Measurements from ENCODE around the gene CHCHD4.

DNA sequence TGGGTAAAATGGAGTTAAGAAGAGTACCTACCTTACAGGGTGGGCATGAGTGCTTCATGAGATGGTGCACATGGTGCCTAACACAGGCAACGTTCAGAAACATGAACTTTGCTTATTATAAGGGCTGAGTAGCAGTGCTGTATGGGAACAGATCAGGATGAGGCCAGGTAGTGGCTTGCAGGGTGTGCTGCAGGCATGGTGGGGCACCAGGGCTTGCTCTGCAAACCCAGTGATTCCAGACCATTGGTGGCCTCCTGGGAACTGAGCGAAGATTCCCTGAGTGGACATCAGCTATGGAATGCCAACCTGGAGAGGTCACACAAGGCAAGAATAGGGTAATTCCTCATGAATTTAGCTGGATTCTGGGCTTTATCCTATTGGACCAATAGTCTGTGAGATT lies 16.0 kb upstream of the CHCHD4 start:
- TF ChIP-seq ZNF256 (CRISPR knock-in tag; conservative IDR thresholded peaks at IDR 0.05) (no peak), ZNF317 (CRISPR knock-in tag; IDR thresholded peaks at IDR 0.05) (no peak), TAF15 (IDR thresholded peaks at IDR 0.05; ENCODE audit: low read depth, low read length, poor library complexity, severe bottlenecking) (no peak), TAF1 (CRISPR knock-in tag; IDR thresholded peaks at IDR 0.05) (no peak), GABPB1 (CRISPR knock-in tag; IDR thresholded peaks at IDR 0.05) (no peak), ASH2L (IDR thresholded peaks at IDR 0.05; ENCODE audit: insufficient read length, low read depth, low read length) (no peak), YY1 (IDR thresholded peaks at IDR 0.05; ENCODE audit: insufficient read depth, insufficient replicate concordance, low read depth, low read length) (no peak), POLR2A (IDR thresholded peaks at IDR 0.05; ENCODE audit: insufficient read depth in 1 of 2, low read depth in 2 of 2, low read length in 2 of 2) (no peak), ZNF567 (CRISPR knock-in tag; IDR thresholded peaks at IDR 0.05; ENCODE audit: borderline replicate concordance) (no peak), PHF8 (CRISPR knock-in tag; IDR thresholded peaks at IDR 0.05) (no peak), REPIN1 (CRISPR knock-in tag; IDR thresholded peaks at IDR 0.05; ENCODE audit: borderline replicate concordance, low read depth) (no peak)
- TF ChIP-seq, protein P1, sequence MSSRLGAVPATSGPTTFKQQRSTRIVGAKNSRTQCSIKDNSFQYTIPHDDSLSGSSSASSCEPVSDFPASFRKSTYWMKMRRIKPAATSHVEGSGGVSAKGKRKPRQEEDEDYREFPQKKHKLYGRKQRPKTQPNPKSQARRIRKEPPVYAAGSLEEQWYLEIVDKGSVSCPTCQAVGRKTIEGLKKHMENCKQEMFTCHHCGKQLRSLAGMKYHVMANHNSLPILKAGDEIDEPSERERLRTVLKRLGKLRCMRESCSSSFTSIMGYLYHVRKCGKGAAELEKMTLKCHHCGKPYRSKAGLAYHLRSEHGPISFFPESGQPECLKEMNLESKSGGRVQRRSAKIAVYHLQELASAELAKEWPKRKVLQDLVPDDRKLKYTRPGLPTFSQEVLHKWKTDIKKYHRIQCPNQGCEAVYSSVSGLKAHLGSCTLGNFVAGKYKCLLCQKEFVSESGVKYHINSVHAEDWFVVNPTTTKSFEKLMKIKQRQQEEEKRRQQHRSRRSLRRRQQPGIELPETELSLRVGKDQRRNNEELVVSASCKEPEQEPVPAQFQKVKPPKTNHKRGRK (CRISPR knock-in tag; IDR thresholded peaks at IDR 0.05): no peak
